ENCODE results near the gene C11orf97. TPM values are rescaled to one million over a fixed set of nuclear protein-coding genes. Genes with fewer than 3 reads are reported as not detected.

The C11orf97 gene
- total RNA-seq, 1 experiment from 2014 or later: not detected

GRCh38 chr11:94507485-94507884 lies 4.8 kb upstream of the C11orf97 start:
- Histone ChIP-seq H2BK5ac (ENCODE audit: insufficient read length, low read length) (no peak overlapping the region), H3K9ac (ENCODE audit: extremely low read depth, insufficient read length, low read length) (no peak overlapping the region), H3K27ac (ENCODE audit: insufficient read length, low read depth, low read length) (no peak overlapping the region), H3K14ac (ENCODE audit: insufficient read depth, low read length) (no peak overlapping the region), H2AFZ (ENCODE audit: low read length) (no peak overlapping the region), H3K23me2 (ENCODE audit: insufficient read length, low read depth, low read length, poor library complexity, severe bottlenecking) (peaks cover 7% of the 10 kb centered on the region), H3K9me3 (ENCODE audit: control insufficient read depth, low read depth, low read length) (no peaks in the 10 kb centered on the region), H4K91ac (ENCODE audit: insufficient read length, low read depth, low read length) (no peak overlapping the region), H3K18ac (ENCODE audit: insufficient read length, low read depth, low read length) (no peak overlapping the region), H3K23ac (ENCODE audit: insufficient read length, low read depth, low read length) (no peak overlapping the region), H3K4me1 (ENCODE audit: insufficient read depth, low read length) (peaks cover 2% of the 10 kb centered on the region; the same call in 1 of the 2 replicates), H2BK120ac (ENCODE audit: low read depth, low read length, poor library complexity, severe bottlenecking) (no peak overlapping the region), H3K79me1 (ENCODE audit: insufficient read depth, low read depth, low read length, poor library complexity, severe bottlenecking) (no peaks in the 10 kb centered on the region), H2AK5ac (ENCODE audit: insufficient read length, low read length) (no peak overlapping the region), H4K5ac (ENCODE audit: insufficient read length, low read depth, low read length) (no peak overlapping the region), H3K4me2 (ENCODE audit: insufficient read depth, insufficient read length, low read length) (no peak overlapping the region), H3T11ph (ENCODE audit: low read length) (no peak overlapping the region), H2BK15ac (ENCODE audit: low read depth, low read length) (no peak overlapping the region), H2BK20ac (ENCODE audit: low read depth, low read length, poor library complexity, severe bottlenecking) (no peak overlapping the region), H4K8ac (replicated peaks; ENCODE audit: insufficient read length, low read depth, low read length) (no peak overlapping the region), H3K4ac (ENCODE audit: low read depth, low read length) (no peak overlapping the region), H4K20me1 (ENCODE audit: control insufficient read depth, insufficient read depth, insufficient read length) (no peaks in the 10 kb centered on the region), H2BK12ac (ENCODE audit: insufficient read length, low read depth, low read length) (no peak overlapping the region), H3K79me2 (ENCODE audit: insufficient read depth, low read length) (peaks cover 1% of the 10 kb centered on the region; the same call in 1 of the 2 replicates), H3K27me3 (ENCODE audit: insufficient read depth, low read length) (no peaks in the 10 kb centered on the region; the same call in 1 of the 2 replicates), H3K56ac (ENCODE audit: insufficient read length, low read depth, low read length) (no peak overlapping the region)
- no peak overlapping the region for H3K27ac Mint-ChIP-seq
- no peaks in the 10 kb centered on the region for H3K36me3 Mint-ChIP-seq (ENCODE audit: insufficient read depth in 1 of 3, low read depth in 3 of 3)
- TF ChIP-seq, protein P1, sequence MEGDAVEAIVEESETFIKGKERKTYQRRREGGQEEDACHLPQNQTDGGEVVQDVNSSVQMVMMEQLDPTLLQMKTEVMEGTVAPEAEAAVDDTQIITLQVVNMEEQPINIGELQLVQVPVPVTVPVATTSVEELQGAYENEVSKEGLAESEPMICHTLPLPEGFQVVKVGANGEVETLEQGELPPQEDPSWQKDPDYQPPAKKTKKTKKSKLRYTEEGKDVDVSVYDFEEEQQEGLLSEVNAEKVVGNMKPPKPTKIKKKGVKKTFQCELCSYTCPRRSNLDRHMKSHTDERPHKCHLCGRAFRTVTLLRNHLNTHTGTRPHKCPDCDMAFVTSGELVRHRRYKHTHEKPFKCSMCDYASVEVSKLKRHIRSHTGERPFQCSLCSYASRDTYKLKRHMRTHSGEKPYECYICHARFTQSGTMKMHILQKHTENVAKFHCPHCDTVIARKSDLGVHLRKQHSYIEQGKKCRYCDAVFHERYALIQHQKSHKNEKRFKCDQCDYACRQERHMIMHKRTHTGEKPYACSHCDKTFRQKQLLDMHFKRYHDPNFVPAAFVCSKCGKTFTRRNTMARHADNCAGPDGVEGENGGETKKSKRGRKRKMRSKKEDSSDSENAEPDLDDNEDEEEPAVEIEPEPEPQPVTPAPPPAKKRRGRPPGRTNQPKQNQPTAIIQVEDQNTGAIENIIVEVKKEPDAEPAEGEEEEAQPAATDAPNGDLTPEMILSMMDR (conservative IDR thresholded peaks at IDR 0.05): no peak
- peaks cover 0 to 5% of the 10 kb centered on the region in 2 experiments; a peak in 2 of 5 replicates for H3K9me3 Mint-ChIP-seq
- H3K4me3 Mint-ChIP-seq: no peak overlapping the region
- DNase-seq: no peak
- peaks cover 21% of the 10 kb centered on the region for H3K27me3 Mint-ChIP-seq (ENCODE audit: low read depth)
- H3K4me1 Mint-ChIP-seq: peaks cover 6 to 7% of the 10 kb centered on the region in 2 experiments; a peak in 3 of 4 replicates
- no CpG with 5 or more reads among the region's 4 CpGs for WGBS (ENCODE audit: extremely low coverage, insufficient read length, low lambda C conversion rate)

All from H9 (cell line).